Ramos (cell line): Measurements from ENCODE around the gene UBE2E1.

ENCODE experiments used
- in situ Hi-C: fragments of 300-500 bp; cut with MboI; formaldehyde crosslinking; loops from one replicate; pipeline ENCODE4 v1.14.3; 2022; ENCODE audit warnings: low sequenced_read_pairs; ENCODE audit not compliant: unreplicated experiment

The UBE2E1 gene

DNA sequence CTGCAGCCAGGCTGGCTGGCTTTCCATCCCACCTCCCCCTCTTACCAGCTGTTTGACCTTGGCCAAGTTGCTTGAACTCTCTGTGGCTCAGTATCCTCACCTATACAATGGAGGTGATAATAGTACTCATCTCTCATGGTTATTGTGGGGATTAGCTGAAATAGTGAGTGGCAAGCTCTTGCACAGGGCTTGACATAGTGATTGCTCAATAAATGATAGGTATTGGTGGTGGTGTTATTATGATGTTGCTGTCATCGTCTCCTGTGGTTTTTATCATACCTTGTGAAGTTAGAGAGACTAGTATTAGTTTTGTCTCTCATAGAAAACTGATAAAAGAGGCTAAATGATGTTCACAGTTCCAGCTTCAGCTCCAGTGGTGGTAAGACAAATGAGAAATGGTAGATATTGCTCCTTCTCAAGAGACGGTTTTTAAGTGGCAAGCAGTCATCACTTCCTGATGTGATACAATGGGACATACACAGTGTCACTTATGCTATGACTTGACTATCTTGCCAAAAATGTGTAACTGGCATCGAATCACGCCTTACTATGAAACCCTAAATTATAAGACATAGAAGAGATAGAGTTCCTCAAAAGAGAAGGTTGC, 12.1 kb upstream of the UBE2E1 start:
- in situ Hi-C loops: no loop called here

GRCh38 chr3:23795096-23795495, 10.7 kb upstream of the UBE2E1 start:
- in situ Hi-C loops: no loop called here

GRCh38 chr3:23796518-23796917, 9.2 kb upstream of the UBE2E1 start:
- in situ Hi-C loops: no loop called here

GRCh38 chr3:23797491-23797890, 8.3 kb upstream of the UBE2E1 start:
- in situ Hi-C loops: no loop called here

GRCh38 chr3:23798456-23798855, 7.3 kb upstream of the UBE2E1 start:
- in situ Hi-C loops: no loop called here

DNA sequence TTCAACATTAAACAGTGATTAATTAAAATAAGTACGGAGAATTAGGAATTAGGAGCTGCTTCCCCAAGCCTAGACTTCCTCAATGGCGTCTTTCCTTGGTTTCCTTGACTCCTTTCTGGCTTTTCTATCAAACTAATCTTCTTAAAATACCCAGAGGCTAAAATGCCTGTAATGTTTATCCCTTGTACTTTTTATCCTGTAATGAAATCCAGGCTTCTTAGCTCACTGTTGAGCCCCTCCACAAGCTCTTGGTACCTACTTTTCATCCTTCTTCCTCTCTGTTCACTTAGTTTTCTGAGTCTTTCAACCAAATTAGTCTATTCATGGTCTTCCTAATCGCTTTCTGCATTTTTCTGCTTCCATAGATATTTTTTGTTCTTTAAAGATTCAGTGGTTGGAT, 6.9 kb upstream of the UBE2E1 start:
- in situ Hi-C loops: no loop called here

- in situ Hi-C loops: no loop called here
Measured at GRCh38 chr3:23800731-23801130, 5.0 kb upstream of the UBE2E1 start.

- in situ Hi-C loops: no loop called here
Measured at GRCh38 chr3:23804441-23805209, 1.1 kb upstream of the UBE2E1 start.

DNA sequence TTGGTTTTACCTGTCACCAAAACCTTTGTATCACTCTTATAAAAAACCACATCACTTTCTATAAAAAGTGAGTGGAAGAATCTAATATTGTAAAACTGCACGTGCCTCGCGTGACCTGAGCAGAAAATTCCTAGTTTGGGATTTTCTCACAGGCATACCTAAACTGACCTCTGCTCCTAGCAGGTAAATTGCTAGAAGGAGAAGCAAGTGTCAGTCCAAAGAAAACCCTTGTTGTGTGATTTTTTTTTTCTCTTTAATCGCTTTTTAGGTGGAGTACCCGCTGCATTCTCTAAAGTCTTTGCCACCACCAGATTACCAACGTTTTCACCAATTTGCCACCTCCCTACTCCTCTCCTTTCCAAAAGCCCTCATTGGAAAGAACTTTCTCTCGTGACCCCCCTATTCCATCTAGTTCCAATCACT, 534 bp upstream of the UBE2E1 start:
- in situ Hi-C loops: no loop called here

- in situ Hi-C loops: no loop called here
Measured at GRCh38 chr3:23806534-23807423, 1.0 kb downstream of the UBE2E1 start.

DNA sequence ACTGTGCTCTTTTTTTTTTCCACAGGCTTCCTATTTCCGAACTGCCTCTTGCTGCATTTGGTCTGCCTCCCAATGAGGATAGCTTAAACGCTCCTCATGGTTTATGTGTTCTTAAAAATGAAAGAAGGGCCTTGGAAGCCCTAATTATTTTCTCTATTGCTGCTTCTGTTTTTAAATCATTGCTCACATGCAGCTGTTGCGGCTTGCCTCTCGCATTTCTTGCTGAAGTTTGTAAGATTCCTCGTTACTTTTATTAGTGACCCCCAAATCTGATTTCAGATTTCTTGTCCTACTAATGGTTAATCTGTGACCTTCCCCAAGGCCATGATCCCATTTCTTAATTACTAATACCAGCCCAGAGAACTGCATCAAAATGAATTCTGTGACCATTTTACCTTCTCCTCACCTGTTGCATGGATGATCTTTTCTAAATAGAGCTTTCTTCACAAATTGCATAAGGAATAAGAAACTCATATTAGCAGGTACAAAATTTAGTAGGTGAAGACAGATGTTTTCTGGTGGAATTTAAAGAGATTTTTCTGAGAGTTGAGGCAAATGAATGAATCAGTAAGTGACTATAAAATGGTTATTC, 1.8 kb downstream of the UBE2E1 start:
- in situ Hi-C loops: no loop called here

GRCh38 chr3:23808525-23808924, 2.8 kb downstream of the UBE2E1 start:
- in situ Hi-C loops: no loop called here

- in situ Hi-C loops: no loop called here
Measured at GRCh38 chr3:23809294-23809693, 3.5 kb downstream of the UBE2E1 start.

GRCh38 chr3:23809840-23810342, 4.1 kb downstream of the UBE2E1 start:
- in situ Hi-C loops: no loop called here

- in situ Hi-C loops: no loop called here
Measured at GRCh38 chr3:23810343-23811184, 4.8 kb downstream of the UBE2E1 start.

DNA sequence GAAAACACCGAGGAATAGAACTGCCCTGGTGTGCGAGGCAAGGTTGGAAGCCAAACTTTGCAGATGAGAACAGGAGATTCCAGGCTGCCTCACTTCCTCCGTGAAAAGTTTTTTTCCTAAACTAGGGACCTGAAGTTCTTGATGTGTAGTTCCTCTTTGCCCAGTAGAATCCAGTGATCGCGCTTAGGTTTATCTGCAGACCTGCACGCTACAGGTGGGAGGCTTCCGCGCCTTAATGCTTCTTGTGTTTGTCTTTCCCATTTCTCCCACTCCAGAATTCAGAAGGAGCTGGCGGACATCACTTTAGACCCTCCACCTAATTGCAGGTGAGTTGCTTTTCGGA, 5.4 kb downstream of the UBE2E1 start:
- in situ Hi-C loops: no loop called here

DNA sequence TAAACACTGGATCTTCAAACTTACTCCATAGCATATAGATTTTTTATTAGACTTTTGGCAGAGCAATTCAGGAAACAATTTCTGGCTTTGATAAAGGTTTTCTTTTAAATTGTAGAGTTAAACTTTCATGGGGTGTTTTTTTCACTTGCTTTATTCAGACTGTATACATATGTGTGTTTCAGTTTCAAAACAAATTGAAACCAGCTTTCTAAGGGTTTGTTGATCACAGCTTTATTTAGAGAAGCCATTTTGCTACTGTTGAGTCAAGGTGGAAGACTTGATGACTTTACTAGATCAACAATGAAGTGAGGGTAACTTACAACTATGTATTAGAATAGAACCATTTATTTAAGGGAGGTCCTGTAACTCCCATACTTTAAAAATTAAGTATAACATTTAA, 6.2 kb downstream of the UBE2E1 start:
- in situ Hi-C loops: no loop called here

- in situ Hi-C loops: no loop called here
Measured at GRCh38 chr3:23815879-23816278, 10.1 kb downstream of the UBE2E1 start.

DNA sequence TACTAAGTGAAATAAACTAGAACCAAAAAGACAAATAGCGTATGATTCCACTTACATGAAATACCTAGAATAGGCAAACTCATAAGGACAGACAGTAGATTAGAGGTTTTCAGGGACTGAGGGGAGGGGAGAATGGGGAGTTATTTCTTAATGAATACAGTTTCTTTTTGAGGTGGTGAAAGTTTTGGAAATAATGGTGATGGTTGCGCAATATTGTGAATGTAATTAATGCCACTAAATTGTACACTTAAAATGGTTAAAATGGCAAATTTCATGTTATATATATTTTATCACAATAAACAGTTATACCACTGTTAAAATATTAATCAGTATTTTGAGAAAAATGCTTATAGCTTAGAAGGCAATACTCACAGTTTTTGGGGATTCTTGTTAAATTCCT, 11.0 kb downstream of the UBE2E1 start:
- in situ Hi-C loops: no loop called here
